Gastrocnemius medialis (tissue), 4 donors: Measurements from ENCODE around the gene OR52B6. TPM values are rescaled to one million over a fixed set of nuclear protein-coding genes. Genes with fewer than 3 reads are reported as not detected.

Experiments
- ATAC-seq, 2 donors: fragments of 150-250 bp; one replicate each; pipeline ENCODE4 v1.9.1; 2016
- DNase-seq, 2 donors: peaks; one replicate each; pipeline ENCODE4 v3.0.0-alpha.2; 2019
- H3K27ac ChIP-seq, 4 donors: fragments of 200-600 bp; sonication (generic); 1 replicate in 1 of 4; 2 replicates in 3 of 4; pipeline ENCODE4 v1.5.1; 2016 to 2018; ENCODE audit warnings: mild to moderate bottlenecking in 2 of 4, moderate library complexity in 1 of 4
- H3K27me3 ChIP-seq, 3 donors: fragments of 200-600 bp; sonication (generic) in 2 of 3; 1 replicate in 1 of 3; 2 replicates in 2 of 3; pipeline versions ENCODE4 v1.5.1 to v1.6.0; 2016 to 2019; ENCODE audit warnings: mild to moderate bottlenecking in 1 of 3, moderate library complexity in 1 of 3
- H3K36me3 ChIP-seq, 2 donors: fragments of 200-600 bp; sonication (generic) in 1 of 2; one replicate each; pipeline ENCODE4 v1.5.1; 2017 to 2018
- H3K4me1 ChIP-seq, 2 donors: fragments of 200-600 bp; sonication (generic) in 1 of 2; one replicate each; pipeline ENCODE4 v1.5.1; 2016 to 2017; ENCODE audit warnings: mild to moderate bottlenecking in 2 of 2
- H3K4me3 ChIP-seq, 4 donors: fragments of 200-600 bp; sonication (generic) in 3 of 4; 1 replicate in 1 of 4; 2 replicates in 3 of 4; pipeline ENCODE4 v1.5.1; 2016 to 2019; ENCODE audit warnings: mild to moderate bottlenecking in 2 of 4
- H3K9me3 ChIP-seq, 3 donors: fragments of 200-600 bp; sonication (generic) in 2 of 3; 1 replicate in 1 of 3; 2 replicates in 2 of 3; pipeline ENCODE4 v1.5.1; 2016 to 2019
- POLR2A ChIP-seq, 2 donors: fragments of 450-650 bp; IDR thresholded peaks; one replicate each; pipeline ENCODE4 v1.6.1; 2017; ENCODE audit warnings: antibody characterized with exemption in 2 of 2, mild to moderate bottlenecking in 2 of 2, moderate library complexity in 2 of 2
- in situ Hi-C, 4 donors: fragments of 200-750 bp; cut with MboI; loops; one replicate each; pipeline versions ENCODE4 v1.15.0 to v1.8.0; 2017; ENCODE audit warnings: low sequenced_read_pairs in 4 of 4
- intact Hi-C: fragments of 100-400 bp; cut with DNase I; formaldehyde crosslinking; loops from one replicate; pipeline ENCODE4 v1.15.1; 2023; ENCODE audit warnings: low total_unique reads
- total RNA-seq, 4 donors: library from RNA; depleted of rRNA; stranded (reverse); fragments of >200 nt; gene quantifications; one replicate each; pipeline versions ENCODE4 v1.1.0 to v1.2.3, GENCODE V29; 2016
- TF ChIP-seq, protein P1 (sequence below), 5 experiments: fragments of 450-650 bp in 3 of 5; fragments of 200-600 bp in 2 of 5; sonication (generic) in 2 of 5; IDR thresholded peaks in 4 of 5; conservative IDR thresholded peaks in 1 of 5; 1 replicate in 4 of 5; 2 replicates in 1 of 5; pipeline ENCODE4 v1.5.1; 2016 to 2019; ENCODE audit warnings: antibody characterized with exemption in 5 of 5, mild to moderate bottlenecking in 3 of 5, moderate library complexity in 3 of 5

Gene OR52B6
- total RNA-seq, 4 donors from 2014 or later = not detected

GRCh38 chr11:5626196-5626595 lies 45.5 kb downstream of the OR52B6 start:
- in situ Hi-C loops = no loop called here
- Histone ChIP-seq H3K9me3 (no peaks in the 10 kb centered on the region), H3K27ac (no peak overlapping the region), H3K4me3 (no peak overlapping the region), H3K27me3 (no peaks in the 10 kb centered on the region), H3K4me1 (peaks cover 4 to 6% of the 10 kb centered on the region in 2 donors), H3K36me3 (no peaks in the 10 kb centered on the region)
- ATAC-seq (no peak), DNase-seq (no peak)
- TF ChIP-seq POLR2A (IDR thresholded peaks at IDR 0.05) = no peak
- TF ChIP-seq, protein P1, sequence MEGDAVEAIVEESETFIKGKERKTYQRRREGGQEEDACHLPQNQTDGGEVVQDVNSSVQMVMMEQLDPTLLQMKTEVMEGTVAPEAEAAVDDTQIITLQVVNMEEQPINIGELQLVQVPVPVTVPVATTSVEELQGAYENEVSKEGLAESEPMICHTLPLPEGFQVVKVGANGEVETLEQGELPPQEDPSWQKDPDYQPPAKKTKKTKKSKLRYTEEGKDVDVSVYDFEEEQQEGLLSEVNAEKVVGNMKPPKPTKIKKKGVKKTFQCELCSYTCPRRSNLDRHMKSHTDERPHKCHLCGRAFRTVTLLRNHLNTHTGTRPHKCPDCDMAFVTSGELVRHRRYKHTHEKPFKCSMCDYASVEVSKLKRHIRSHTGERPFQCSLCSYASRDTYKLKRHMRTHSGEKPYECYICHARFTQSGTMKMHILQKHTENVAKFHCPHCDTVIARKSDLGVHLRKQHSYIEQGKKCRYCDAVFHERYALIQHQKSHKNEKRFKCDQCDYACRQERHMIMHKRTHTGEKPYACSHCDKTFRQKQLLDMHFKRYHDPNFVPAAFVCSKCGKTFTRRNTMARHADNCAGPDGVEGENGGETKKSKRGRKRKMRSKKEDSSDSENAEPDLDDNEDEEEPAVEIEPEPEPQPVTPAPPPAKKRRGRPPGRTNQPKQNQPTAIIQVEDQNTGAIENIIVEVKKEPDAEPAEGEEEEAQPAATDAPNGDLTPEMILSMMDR (IDR thresholded peaks at IDR 0.05 in 4 of 5, conservative IDR thresholded peaks at IDR 0.05 in 1 of 5) = no peak
- intact Hi-C loops = no loop called here

GRCh38 chr11:5631417-5631816 lies 50.7 kb downstream of the OR52B6 start:
- ATAC-seq = no peak
- intact Hi-C loops (no loop called here), in situ Hi-C loops (no loop called here)
- H3K27ac ChIP-seq = no peak overlapping the region
- no peaks in the 10 kb centered on the region for H3K4me1 ChIP-seq
- no peaks in the 10 kb centered on the region for H3K36me3 ChIP-seq
- H3K4me3 ChIP-seq = no peak overlapping the region
- TF ChIP-seq, protein P1 (IDR thresholded peaks at IDR 0.05 in 4 of 5, conservative IDR thresholded peaks at IDR 0.05 in 1 of 5) = no peak
- TF ChIP-seq POLR2A (IDR thresholded peaks at IDR 0.05) = no peak
- no peaks in the 10 kb centered on the region for H3K27me3 ChIP-seq
- DNase-seq = no peak
- no peaks in the 10 kb centered on the region for H3K9me3 ChIP-seq

Other genes with a start within 250 kb of the OR52B6 start
- gene OR51B5, start 237.4 kb upstream of the OR52B6 start, total RNA-seq = not detected
- gene OR51B6, start 229.4 kb upstream of the OR52B6 start, total RNA-seq = not detected
- not detected for gene OR51M1, start 197.1 kb upstream of the OR52B6 start, total RNA-seq
- gene OR51Q1, start 158.8 kb upstream of the OR52B6 start, total RNA-seq = not detected
- not detected for gene OR51I1, start 139.4 kb upstream of the OR52B6 start, total RNA-seq
- not detected for gene OR51I2, start 131.6 kb upstream of the OR52B6 start, total RNA-seq
- gene OR52D1, start 92.2 kb upstream of the OR52B6 start, total RNA-seq = not detected
- not detected for gene UBQLN3, start 70.9 kb upstream of the OR52B6 start, total RNA-seq
- under 1 TPM in 1 of 4 donors, not detected in 3; 0.25 TPM for gene UBQLNL, start 64.2 kb upstream of the OR52B6 start, total RNA-seq
- gene OR52H1, start 32.3 kb upstream of the OR52B6 start, total RNA-seq = not detected
- under 1 TPM; 0.15 to 0.35 (median 0.28) TPM for gene TRIM6, start 15.8 kb downstream of the OR52B6 start, total RNA-seq
- 1 to 10 TPM in 3 of 4 donors, under 1 TPM in 1; 0.32 to 1.6 (median 1.2) TPM for gene TRIM34, start 44.1 kb downstream of the OR52B6 start, total RNA-seq
- 1 to 10 TPM; 2.3 to 3.9 (median 2.6) TPM for gene TRIM5, start 104.2 kb downstream of the OR52B6 start, total RNA-seq
- gene TRIM22, start 108.9 kb downstream of the OR52B6 start, total RNA-seq = 10 to 100 TPM in 2 of 4 donors, 1 to 10 TPM in 2; 5.3 to 15.8 (median 8.8) TPM
- gene OR56B1, start 155.6 kb downstream of the OR52B6 start, total RNA-seq = not detected
- not detected for gene OR52N4, start 173.4 kb downstream of the OR52B6 start, total RNA-seq
- gene OR52N5, start 202.5 kb downstream of the OR52B6 start, total RNA-seq = not detected
- not detected for gene OR52N1, start 210.4 kb downstream of the OR52B6 start, total RNA-seq
- gene OR52N2, start 228.0 kb downstream of the OR52B6 start, total RNA-seq = not detected